Measurements from ENCODE around the gene DCLRE1C. TPM values are rescaled to one million over a fixed set of nuclear protein-coding genes. Genes with fewer than 3 reads are reported as not detected.
A peak's percentile ranks its signal among the peaks of the same experiment; 100 is the strongest.

The DCLRE1C gene
- total and polyA plus RNA-seq, 4 experiments from 2014 or later = 12.3 to 34.9 (median 27.9) TPM

DNA sequence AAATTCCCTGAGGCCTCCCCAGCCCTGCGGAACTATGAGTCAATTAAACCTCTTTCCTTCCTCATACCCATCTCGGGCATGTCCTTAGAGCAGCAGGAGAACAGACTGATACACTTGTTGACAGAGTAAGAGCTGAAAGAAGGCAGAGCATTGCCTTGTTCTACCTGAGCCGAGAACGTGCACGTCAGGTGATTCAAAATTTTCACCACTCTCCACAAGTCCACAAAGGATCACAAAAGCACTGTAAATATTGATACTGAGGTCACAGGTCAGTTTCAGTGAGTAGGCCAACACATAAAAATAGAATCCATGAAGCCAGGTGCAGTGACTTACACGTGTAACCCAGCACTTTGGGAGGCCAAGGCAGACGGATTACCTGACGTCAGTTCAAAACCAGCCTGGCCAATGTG is 27.8 kb downstream of the DCLRE1C start:
- DNase-seq = no peak
- CTCF ChIA-PET (ENCODE audit: partially characterized antibody) = no interaction called here

DNA sequence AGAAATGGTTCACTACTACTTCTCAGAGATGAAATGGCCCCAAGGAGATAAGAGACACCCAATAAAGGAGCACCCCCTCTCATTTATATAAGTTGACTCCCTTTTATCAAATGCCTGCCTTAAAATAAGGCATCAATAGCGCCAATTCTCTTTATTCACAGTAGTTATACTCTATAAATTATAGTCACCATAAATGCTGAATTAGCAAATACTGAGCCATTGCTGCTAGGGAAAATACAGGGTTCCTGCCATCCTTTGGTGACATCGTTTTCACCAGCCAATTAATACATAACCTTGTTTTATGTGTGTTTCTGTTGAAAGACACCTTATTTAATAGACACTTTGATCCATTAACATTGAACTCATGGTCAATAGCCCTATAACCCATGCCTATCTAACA is 28.6 kb downstream of the DCLRE1C start:
- Mint-ChIP-seq H3K27ac (no peak overlapping the region), H3K9me3 (no peaks in the 10 kb centered on the region), H3K4me1 (peaks cover 0 to 6% (median 2%) of the 10 kb centered on the region in 4 donors), H3K4me3 (no peak overlapping the region), H3K27me3 (no peaks in the 10 kb centered on the region), H3K36me3 (peaks cover 52 to 74% of the 10 kb centered on the region in 2 donors)
- no peak overlapping the region for H3K27ac ChIP-seq (ENCODE audit: low read depth, low read length)
- peaks cover 56% of the 10 kb centered on the region for H3K36me3 ChIP-seq (ENCODE audit: insufficient read depth, low read length)
- ChIA-PET CTCF (ENCODE audit: partially characterized antibody) (interaction anchor here (0.6 kb wide), 1 partner anchor 401 kb away, joined by 3 read pairs; no protein-coding TSS in a partner anchor), POLR2A (ENCODE audit: partially characterized antibody) (no interaction called here)
- H3K9me3 ChIP-seq (ENCODE audit: control insufficient read depth in 1 of 2, low read length in 2 of 2) = no peaks in the 10 kb centered on the region
- H3K4me1 ChIP-seq (ENCODE audit: insufficient read depth, low read length) = no peaks in the 10 kb centered on the region
- no peak overlapping the region for H3K4me3 ChIP-seq (ENCODE audit: low read length in 2 of 2)
- no peaks in the 10 kb centered on the region for H3K27me3 ChIP-seq (ENCODE audit: insufficient read depth, low read length)
- intact Hi-C loops (cut with micrococcal nuclease) = no loop called here
- no peak for DNase-seq

More for the DNA sequence above, 27.8 kb downstream of the DCLRE1C start:
- no peaks in the 10 kb centered on the region for H3K4me1 ChIP-seq (ENCODE audit: insufficient read depth, low read length)
- intact Hi-C loops (cut with micrococcal nuclease) = no loop called here
- no peak overlapping the region for H3K4me3 Mint-ChIP-seq
- peak overlapping the region in 1 of 7 donors; percentile 31 for H3K27ac Mint-ChIP-seq
- POLR2A ChIA-PET (ENCODE audit: partially characterized antibody) = no interaction called here
- no peaks in the 10 kb centered on the region for H3K9me3 ChIP-seq (ENCODE audit: control insufficient read depth in 1 of 2, low read length in 2 of 2)
- H3K27ac ChIP-seq (ENCODE audit: low read depth, low read length) = no peak overlapping the region
- H3K27me3 ChIP-seq (ENCODE audit: insufficient read depth, low read length) = no peaks in the 10 kb centered on the region
- peaks cover 0 to 6% (median 2%) of the 10 kb centered on the region in 4 donors for H3K4me1 Mint-ChIP-seq
- H3K9me3 Mint-ChIP-seq = no peaks in the 10 kb centered on the region
- H3K27me3 Mint-ChIP-seq = no peaks in the 10 kb centered on the region
- H3K36me3 Mint-ChIP-seq = peaks cover 46 to 70% of the 10 kb centered on the region in 2 donors
- H3K36me3 ChIP-seq (ENCODE audit: insufficient read depth, low read length) = peaks cover 53% of the 10 kb centered on the region
- no peak overlapping the region for H3K4me3 ChIP-seq (ENCODE audit: low read length in 2 of 2)

DNA sequence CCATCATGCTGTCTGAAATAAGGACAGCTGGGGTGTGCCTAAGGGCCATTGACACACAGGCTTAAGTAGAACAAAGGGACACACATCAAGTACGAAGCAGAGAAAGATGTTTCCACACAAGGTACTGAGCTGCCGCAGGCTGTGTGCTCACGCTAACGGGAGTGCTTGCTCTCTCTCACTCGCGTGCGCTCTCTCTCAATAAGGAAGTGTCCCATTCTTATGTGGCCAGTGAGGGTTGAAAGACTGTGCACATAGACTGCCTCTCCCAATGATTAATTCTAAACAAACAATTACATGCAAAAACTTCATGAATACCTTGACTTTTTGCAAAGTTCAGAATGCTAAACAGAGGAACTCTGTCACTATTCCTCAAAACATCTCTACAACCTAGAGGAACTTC is 29.9 kb downstream of the DCLRE1C start:
- DNase-seq = no peak
- H3K4me1 ChIP-seq (ENCODE audit: insufficient read depth, low read length) = no peaks in the 10 kb centered on the region
- POLR2A ChIA-PET (ENCODE audit: partially characterized antibody) = no interaction called here
- H3K27ac ChIP-seq (ENCODE audit: low read depth, low read length) = no peak overlapping the region
- H3K9me3 ChIP-seq (ENCODE audit: control insufficient read depth in 1 of 2, low read length in 2 of 2) = no peaks in the 10 kb centered on the region
- CTCF ChIA-PET (ENCODE audit: partially characterized antibody) = interaction anchor here (0.9 kb wide), 1 partner anchor 20 kb away, joined by 4 read pairs; no protein-coding TSS in a partner anchor
- no peak overlapping the region for H3K4me3 Mint-ChIP-seq
- no peak overlapping the region for H3K27ac Mint-ChIP-seq
- intact Hi-C loops (cut with micrococcal nuclease) = no loop called here
- H3K4me3 ChIP-seq (ENCODE audit: low read length in 2 of 2) = no peak overlapping the region
- H3K36me3 ChIP-seq (ENCODE audit: insufficient read depth, low read length) = peaks cover 65% of the 10 kb centered on the region
- H3K4me1 Mint-ChIP-seq = peaks cover 0 to 6% (median 2%) of the 10 kb centered on the region in 4 donors
- H3K36me3 Mint-ChIP-seq = peaks cover 64 to 82% of the 10 kb centered on the region in 2 donors
- H3K27me3 Mint-ChIP-seq = no peaks in the 10 kb centered on the region
- no peaks in the 10 kb centered on the region for H3K27me3 ChIP-seq (ENCODE audit: insufficient read depth, low read length)
- H3K9me3 Mint-ChIP-seq = peaks cover 0 to 4% (median under 1%) of the 10 kb centered on the region in 8 donors

DNA sequence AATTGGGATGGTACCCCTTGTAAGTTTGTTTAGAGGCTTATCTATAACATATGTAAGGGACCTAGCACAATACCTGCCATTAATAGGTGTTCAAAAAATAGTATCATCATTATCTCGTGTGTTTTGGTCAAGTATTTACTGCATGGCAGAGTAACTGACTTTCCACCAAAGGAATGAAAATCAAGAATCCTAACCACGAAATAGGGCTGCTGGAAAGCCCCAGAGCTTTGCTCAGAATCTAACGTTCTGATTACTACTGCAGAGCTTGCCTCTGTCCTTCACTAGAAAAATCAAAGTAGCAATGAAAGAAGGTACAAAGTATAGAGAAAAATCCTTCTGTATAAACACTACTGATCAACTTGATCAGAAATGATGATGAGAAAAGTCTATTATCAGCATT is 34.9 kb downstream of the DCLRE1C start:
- ChIA-PET POLR2A (ENCODE audit: partially characterized antibody) (no interaction called here), CTCF (ENCODE audit: partially characterized antibody) (interaction anchor here (2.0 kb wide), 1 partner anchor 14 kb away, joined by 13 read pairs; no protein-coding TSS in a partner anchor)
- Histone ChIP-seq H3K4me1 (ENCODE audit: insufficient read depth, low read length) (peaks cover 10% of the 10 kb centered on the region), H3K36me3 (ENCODE audit: insufficient read depth, low read length) (peaks cover 59% of the 10 kb centered on the region), H3K9me3 (ENCODE audit: control insufficient read depth in 1 of 2, low read length in 2 of 2) (peaks cover 0 to 3% of the 10 kb centered on the region in 2 donors), H3K27ac (ENCODE audit: low read depth, low read length) (no peak overlapping the region), H3K4me3 (ENCODE audit: low read length in 2 of 2) (no peak overlapping the region), H3K27me3 (ENCODE audit: insufficient read depth, low read length) (no peaks in the 10 kb centered on the region)
- H3K4me1 Mint-ChIP-seq = peaks cover 10 to 15% (median 13%) of the 10 kb centered on the region in 4 donors
- H3K9me3 Mint-ChIP-seq = peaks cover 3 to 23% (median 16%) of the 10 kb centered on the region in 8 donors
- peak overlapping the region in 1 of 7 donors; percentile 10 for H3K27ac Mint-ChIP-seq
- DNase-seq = no peak
- H3K36me3 Mint-ChIP-seq = peaks cover 86 to 93% of the 10 kb centered on the region in 2 donors
- no peaks in the 10 kb centered on the region for H3K27me3 Mint-ChIP-seq
- intact Hi-C loops (cut with micrococcal nuclease) = no loop called here
- no peak overlapping the region for H3K4me3 Mint-ChIP-seq

DNA sequence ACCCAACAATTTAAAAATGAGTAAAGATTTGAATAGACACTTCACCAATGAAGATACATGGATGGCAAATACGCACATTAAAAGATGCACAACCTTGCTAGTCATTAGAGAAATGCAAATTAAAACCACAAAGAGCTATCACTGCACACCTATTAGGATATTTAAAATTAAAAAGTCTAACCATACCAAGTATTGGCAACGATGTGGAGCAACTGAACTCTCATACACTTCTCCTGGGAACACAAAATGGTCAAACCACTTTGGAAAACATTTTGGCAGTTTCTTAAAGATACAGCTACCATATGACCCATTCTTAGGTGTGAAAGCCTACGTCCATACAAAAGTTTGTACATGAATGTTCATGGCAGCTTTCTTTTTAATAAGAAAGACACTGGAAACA is 36.1 kb downstream of the DCLRE1C start:
- Mint-ChIP-seq H3K27me3 (no peaks in the 10 kb centered on the region), H3K9me3 (peaks cover 3 to 23% (median 16%) of the 10 kb centered on the region in 8 donors), H3K27ac (no peak overlapping the region), H3K36me3 (peaks cover 88 to 92% of the 10 kb centered on the region in 2 donors), H3K4me1 (peaks cover 10 to 15% (median 13%) of the 10 kb centered on the region in 4 donors), H3K4me3 (no peak overlapping the region)
- Histone ChIP-seq H3K27me3 (ENCODE audit: insufficient read depth, low read length) (no peaks in the 10 kb centered on the region), H3K4me3 (ENCODE audit: low read length in 2 of 2) (no peak overlapping the region), H3K36me3 (ENCODE audit: insufficient read depth, low read length) (peaks cover 50% of the 10 kb centered on the region), H3K27ac (ENCODE audit: low read depth, low read length) (no peak overlapping the region), H3K9me3 (ENCODE audit: control insufficient read depth in 1 of 2, low read length in 2 of 2) (peaks cover 0 to 3% of the 10 kb centered on the region in 2 donors), H3K4me1 (ENCODE audit: insufficient read depth, low read length) (peaks cover 10% of the 10 kb centered on the region)
- ChIA-PET POLR2A (ENCODE audit: partially characterized antibody) (interaction anchor here (0.6 kb wide), 1 partner anchor 43 kb away, joined by 3 read pairs; no protein-coding TSS in a partner anchor), CTCF (ENCODE audit: partially characterized antibody) (interaction anchor here (1.0 kb wide), 1 partner anchor 14 kb away, joined by 3 read pairs; no protein-coding TSS in a partner anchor)
- no peak for DNase-seq
- intact Hi-C loops (cut with micrococcal nuclease) = no loop called here

DNA sequence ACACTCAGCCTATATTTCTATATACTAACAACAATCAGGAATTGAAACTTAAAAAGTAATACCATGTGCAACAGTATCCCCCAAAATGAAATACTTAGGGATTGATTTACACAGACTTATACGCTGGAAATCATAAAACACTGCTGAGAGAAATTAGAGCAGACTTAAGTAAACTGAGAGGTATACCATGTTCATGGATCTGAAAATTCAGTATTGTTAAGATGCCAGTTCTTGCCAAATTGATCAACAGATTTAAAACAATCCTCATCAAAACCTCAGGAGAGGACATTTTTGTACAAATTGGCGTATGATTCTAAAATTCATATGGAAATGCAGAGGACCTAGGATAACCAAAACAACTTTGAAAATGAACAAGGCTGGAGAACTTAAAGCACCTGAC is 37.3 kb downstream of the DCLRE1C start:
- Histone ChIP-seq H3K4me3 (ENCODE audit: low read length in 2 of 2) (no peak overlapping the region), H3K4me1 (ENCODE audit: insufficient read depth, low read length) (peaks cover 10% of the 10 kb centered on the region), H3K9me3 (ENCODE audit: control insufficient read depth in 1 of 2, low read length in 2 of 2) (peaks cover 0 to 3% of the 10 kb centered on the region in 2 donors), H3K36me3 (ENCODE audit: insufficient read depth, low read length) (peaks cover 39% of the 10 kb centered on the region), H3K27ac (ENCODE audit: low read depth, low read length) (no peak overlapping the region), H3K27me3 (ENCODE audit: insufficient read depth, low read length) (no peaks in the 10 kb centered on the region)
- POLR2A ChIA-PET (ENCODE audit: partially characterized antibody) = no interaction called here
- intact Hi-C loops (cut with micrococcal nuclease) = no loop called here
- Mint-ChIP-seq H3K27me3 (no peaks in the 10 kb centered on the region), H3K36me3 (peaks cover 84 to 90% of the 10 kb centered on the region in 2 donors), H3K9me3 (peaks cover 3 to 23% (median 16%) of the 10 kb centered on the region in 8 donors), H3K27ac (no peak overlapping the region), H3K4me3 (no peak overlapping the region), H3K4me1 (peaks cover 9 to 15% (median 13%) of the 10 kb centered on the region in 4 donors)
- no peak for DNase-seq
- CTCF ChIA-PET (ENCODE audit: partially characterized antibody) = no interaction called here

DNA sequence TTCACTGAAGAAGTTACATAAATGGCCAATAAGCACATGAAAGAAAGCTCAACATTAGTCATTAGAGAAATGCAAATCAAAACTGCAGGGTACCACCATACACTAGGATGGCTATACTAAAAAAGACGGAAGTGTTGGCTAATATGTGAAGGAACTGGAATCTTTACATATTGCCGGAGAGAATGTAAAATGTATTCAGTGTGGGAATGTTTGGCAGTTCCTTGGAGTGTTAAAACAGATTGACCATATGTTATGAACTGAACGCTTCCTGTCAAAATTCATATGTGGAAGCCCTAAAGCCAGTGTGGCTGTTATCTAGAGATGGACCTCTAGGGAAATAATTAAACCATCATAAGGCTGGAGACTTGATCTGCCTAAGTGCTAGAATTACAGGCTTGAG is 42.1 kb downstream of the DCLRE1C start:
- no peaks in the 10 kb centered on the region for H3K27me3 Mint-ChIP-seq
- Histone ChIP-seq H3K27me3 (ENCODE audit: insufficient read depth, low read length) (no peaks in the 10 kb centered on the region), H3K4me1 (ENCODE audit: insufficient read depth, low read length) (peaks cover 10% of the 10 kb centered on the region), H3K27ac (ENCODE audit: low read depth, low read length) (no peak overlapping the region), H3K4me3 (ENCODE audit: low read length in 2 of 2) (no peak overlapping the region), H3K36me3 (ENCODE audit: insufficient read depth, low read length) (peaks cover 37% of the 10 kb centered on the region), H3K9me3 (ENCODE audit: control insufficient read depth in 1 of 2, low read length in 2 of 2) (no peaks in the 10 kb centered on the region)
- ChIA-PET CTCF (ENCODE audit: partially characterized antibody) (no interaction called here), POLR2A (ENCODE audit: partially characterized antibody) (no interaction called here)
- peaks cover 0 to 7% (median 3%) of the 10 kb centered on the region in 8 donors for H3K9me3 Mint-ChIP-seq
- no peak for DNase-seq
- peaks cover 8 to 22% (median 15%) of the 10 kb centered on the region in 4 donors for H3K4me1 Mint-ChIP-seq
- peaks cover 79 to 85% of the 10 kb centered on the region in 2 donors for H3K36me3 Mint-ChIP-seq
- no peak overlapping the region for H3K4me3 Mint-ChIP-seq
- no peak overlapping the region for H3K27ac Mint-ChIP-seq
- intact Hi-C loops (cut with micrococcal nuclease) = no loop called here
